Measurements from ENCODE around the gene ALDH8A1. TPM values are rescaled to one million over a fixed set of nuclear protein-coding genes. Genes with fewer than 3 reads are reported as not detected.
A peak's percentile ranks its signal among the peaks of the same experiment; 100 is the strongest.

ALDH8A1 gene
- total and polyA plus RNA-seq, 7 experiments from 2014 or later: 0.20 to 4.3 (median 2.3) TPM; not detected in 1

DNA sequence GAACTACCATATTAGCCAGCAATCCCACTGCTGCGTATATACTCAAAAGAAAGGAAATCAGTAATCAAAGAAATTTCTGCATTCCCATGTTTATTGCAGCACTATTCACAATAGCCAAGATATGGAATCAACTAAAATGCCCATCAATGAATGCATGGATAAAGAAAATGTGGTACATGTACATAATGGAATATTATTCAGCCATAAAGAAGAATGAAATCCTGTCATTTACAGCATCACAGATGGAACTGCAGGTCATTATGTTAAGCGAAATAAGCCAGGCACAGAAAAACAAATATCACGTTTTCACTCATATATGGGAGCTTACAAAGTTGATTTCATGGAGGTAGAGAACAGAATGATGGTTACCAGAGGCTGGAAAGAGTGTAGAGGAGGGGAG is 65.1 kb downstream of the ALDH8A1 start:
- Histone ChIP-seq H3K27ac (ENCODE audit: low read depth, low read length) (no peak overlapping the region), H3K27me3 (ENCODE audit: control insufficient read depth in 2 of 2, insufficient read depth in 2 of 2, low read length in 2 of 2) (no peaks in the 10 kb centered on the region), H3K4me1 (ENCODE audit: control insufficient read depth in 2 of 2, insufficient read depth in 2 of 2, low read length in 2 of 2) (no peaks in the 10 kb centered on the region), H3K36me3 (ENCODE audit: control insufficient read depth in 2 of 3, insufficient read depth in 3 of 3, low read length in 3 of 3) (no peaks in the 10 kb centered on the region), H3K9me3 (ENCODE audit: control insufficient read depth in 2 of 3, low read length in 3 of 3) (no peaks in the 10 kb centered on the region), H3K4me3 (ENCODE audit: low read length) (no peak overlapping the region)
- Mint-ChIP-seq H3K4me1 (peaks cover 0 to 5% (median 0%) of the 10 kb centered on the region in 7 donors), H3K36me3 (peaks cover 0 to 3% (median 0%) of the 10 kb centered on the region in 5 donors), H3K27me3 (peaks cover 4 to 35% (median 11%) of the 10 kb centered on the region in 5 donors), H3K9me3 (peaks cover 0 to 4% (median 0%) of the 10 kb centered on the region in 11 donors), H3K27ac (no peak overlapping the region), H3K4me3 (no peak overlapping the region)
- intact Hi-C loops (cut with micrococcal nuclease): no loop called here
- DNase-seq: no peak
- CTCF ChIA-PET: interaction anchor here (1.1 to 4.7 kb wide), 2 partner anchors 728 to 761 kb away, joined by 5 to 27 read pairs; no protein-coding TSS in a partner anchor
- no peak for ATAC-seq
- POLR2A ChIA-PET: no interaction called here

DNA sequence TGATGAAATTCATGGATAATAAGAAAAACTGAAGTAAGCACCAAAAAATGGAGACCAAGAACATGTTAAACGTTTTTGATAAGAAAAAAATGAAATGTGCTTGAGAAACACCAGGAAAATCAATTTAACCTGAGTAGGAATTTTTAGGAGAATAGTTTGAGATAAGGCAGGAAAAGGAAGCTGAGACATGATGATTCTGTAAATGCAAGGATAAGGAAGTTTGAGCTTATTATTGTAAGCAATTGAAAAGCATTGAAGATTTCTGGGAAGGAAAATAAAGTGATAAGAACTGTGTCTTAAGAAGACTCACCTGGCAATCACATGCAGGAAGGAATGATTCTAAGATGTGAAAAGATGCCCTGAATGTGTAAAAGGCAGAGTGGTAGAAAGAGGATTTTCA is 66.6 kb downstream of the ALDH8A1 start:
- CTCF ChIA-PET: interaction anchor here (0.9 to 4.7 kb wide), 9 partner anchors 13 to 760 kb away, joined by 3 to 27 read pairs (median 4); no protein-coding TSS in a partner anchor
- H3K36me3 ChIP-seq (ENCODE audit: control insufficient read depth in 2 of 3, insufficient read depth in 3 of 3, low read length in 3 of 3): no peaks in the 10 kb centered on the region
- POLR2A ChIA-PET: interaction anchor here (0.7 kb wide), 1 partner anchor 606 kb away, joined by 4 read pairs; no protein-coding TSS in a partner anchor
- Mint-ChIP-seq H3K4me1 (peaks cover 0 to 5% (median 0%) of the 10 kb centered on the region in 7 donors), H3K4me3 (no peak overlapping the region), H3K36me3 (peaks cover 0 to 3% (median 0%) of the 10 kb centered on the region in 5 donors), H3K27me3 (peaks cover 4 to 35% (median 11%) of the 10 kb centered on the region in 5 donors), H3K9me3 (peaks cover 0 to 4% (median 0%) of the 10 kb centered on the region in 11 donors), H3K27ac (no peak overlapping the region)
- no peaks in the 10 kb centered on the region for H3K9me3 ChIP-seq (ENCODE audit: control insufficient read depth in 2 of 3, low read length in 3 of 3)
- H3K4me1 ChIP-seq (ENCODE audit: control insufficient read depth in 2 of 2, insufficient read depth in 2 of 2, low read length in 2 of 2): no peaks in the 10 kb centered on the region
- DNase-seq (no peak), ATAC-seq (no peak)
- no peak overlapping the region for H3K4me3 ChIP-seq (ENCODE audit: low read length)
- H3K27me3 ChIP-seq (ENCODE audit: control insufficient read depth in 2 of 2, insufficient read depth in 2 of 2, low read length in 2 of 2): no peaks in the 10 kb centered on the region
- intact Hi-C loops (cut with micrococcal nuclease): loop anchor here in 1 of 2 donors (2.0 kb wide), 1 partner anchor 243 kb away; no protein-coding TSS in a partner anchor
- no peak overlapping the region for H3K27ac ChIP-seq (ENCODE audit: low read depth, low read length)

DNA sequence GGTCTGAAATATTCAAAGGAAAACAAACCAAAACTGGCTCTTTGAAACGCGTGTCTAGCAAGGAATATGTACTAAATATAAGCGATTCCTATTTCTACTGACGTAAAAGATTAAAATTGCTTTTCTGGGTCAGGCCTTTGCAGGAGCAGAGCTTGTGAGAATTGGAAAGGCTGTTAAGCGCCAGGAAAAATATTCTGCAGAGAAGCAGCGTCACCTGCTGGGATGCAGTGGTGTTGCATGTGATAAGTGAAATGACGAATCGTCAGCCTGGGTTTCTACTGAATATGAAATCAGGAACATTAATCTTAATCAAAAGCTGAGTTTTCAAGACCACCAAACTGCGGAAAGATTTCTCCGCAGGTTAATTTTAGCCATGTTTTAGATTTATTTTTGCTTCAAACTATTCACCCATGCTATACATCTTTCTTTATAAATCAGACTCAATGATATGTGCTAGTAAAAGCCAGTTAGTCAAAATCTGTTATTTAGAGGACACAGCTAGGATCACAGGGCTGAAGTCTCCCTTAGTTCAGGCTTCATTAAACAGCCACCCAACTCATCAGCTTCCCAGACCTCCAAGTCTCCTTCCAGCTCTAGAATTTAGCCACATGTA is 67.4 kb downstream of the ALDH8A1 start:
- H3K4me1 ChIP-seq (ENCODE audit: control insufficient read depth in 2 of 2, insufficient read depth in 2 of 2, low read length in 2 of 2): no peaks in the 10 kb centered on the region
- H3K4me3 ChIP-seq (ENCODE audit: low read length): no peak overlapping the region
- intact Hi-C loops (cut with micrococcal nuclease): loop anchor here (1.0 to 2.0 kb wide), 7 partner anchors 59 to 771 kb away; no protein-coding TSS in a partner anchor
- H3K36me3 ChIP-seq (ENCODE audit: control insufficient read depth in 2 of 3, insufficient read depth in 3 of 3, low read length in 3 of 3): no peaks in the 10 kb centered on the region
- ChIA-PET CTCF (interaction anchor here (0.6 to 4.7 kb wide), 11 partner anchors 14 to 762 kb away, joined by 3 to 27 read pairs (median 3); no protein-coding TSS in a partner anchor), POLR2A (no interaction called here)
- DNase-seq (peak in 7 of 9 donors; percentile 14 to 57 (median 41)), ATAC-seq (no peak)
- H3K27ac Mint-ChIP-seq: no peak overlapping the region
- no peak overlapping the region for H3K27ac ChIP-seq (ENCODE audit: low read depth, low read length)
- H3K4me3 Mint-ChIP-seq: no peak overlapping the region
- H3K27me3 ChIP-seq (ENCODE audit: control insufficient read depth in 2 of 2, insufficient read depth in 2 of 2, low read length in 2 of 2): no peaks in the 10 kb centered on the region
- H3K9me3 ChIP-seq (ENCODE audit: control insufficient read depth in 2 of 3, low read length in 3 of 3): no peaks in the 10 kb centered on the region
- H3K9me3 Mint-ChIP-seq: peaks cover 0 to 4% (median 0%) of the 10 kb centered on the region in 11 donors
- H3K36me3 Mint-ChIP-seq: peaks cover 0 to 3% (median 0%) of the 10 kb centered on the region in 5 donors
- H3K27me3 Mint-ChIP-seq: peaks cover 4 to 32% (median 11%) of the 10 kb centered on the region in 5 donors
- H3K4me1 Mint-ChIP-seq: peaks cover 0 to 5% (median 0%) of the 10 kb centered on the region in 7 donors

- POLR2A ChIA-PET: no interaction called here
- Histone ChIP-seq H3K36me3 (ENCODE audit: control insufficient read depth in 2 of 3, insufficient read depth in 3 of 3, low read length in 3 of 3) (no peaks in the 10 kb centered on the region), H3K4me3 (ENCODE audit: low read length) (no peak overlapping the region), H3K4me1 (ENCODE audit: control insufficient read depth in 2 of 2, insufficient read depth in 2 of 2, low read length in 2 of 2) (no peaks in the 10 kb centered on the region), H3K9me3 (ENCODE audit: control insufficient read depth in 2 of 3, low read length in 3 of 3) (no peaks in the 10 kb centered on the region), H3K27ac (ENCODE audit: low read depth, low read length) (no peak overlapping the region), H3K27me3 (ENCODE audit: control insufficient read depth in 2 of 2, insufficient read depth in 2 of 2, low read length in 2 of 2) (no peaks in the 10 kb centered on the region)
- Mint-ChIP-seq H3K27me3 (peaks cover 4 to 19% (median 10%) of the 10 kb centered on the region in 5 donors), H3K4me3 (no peak overlapping the region), H3K36me3 (peaks cover 0 to 5% (median 1%) of the 10 kb centered on the region in 5 donors), H3K9me3 (peaks cover 0 to 9% (median 2%) of the 10 kb centered on the region in 11 donors), H3K27ac (no peak overlapping the region), H3K4me1 (peaks cover 0 to 3% (median 0%) of the 10 kb centered on the region in 7 donors)
- ATAC-seq (no peak), DNase-seq (no peak)
- intact Hi-C loops (cut with micrococcal nuclease): no loop called here
- CTCF ChIA-PET: interaction anchor here (0.6 to 4.7 kb wide), 3 partner anchors 724 to 1194 kb away, joined by 3 to 27 read pairs (median 3); no protein-coding TSS in a partner anchor
Measured at GRCh38 chr6:134880487-134881190, 69.3 kb downstream of the ALDH8A1 start.

DNA sequence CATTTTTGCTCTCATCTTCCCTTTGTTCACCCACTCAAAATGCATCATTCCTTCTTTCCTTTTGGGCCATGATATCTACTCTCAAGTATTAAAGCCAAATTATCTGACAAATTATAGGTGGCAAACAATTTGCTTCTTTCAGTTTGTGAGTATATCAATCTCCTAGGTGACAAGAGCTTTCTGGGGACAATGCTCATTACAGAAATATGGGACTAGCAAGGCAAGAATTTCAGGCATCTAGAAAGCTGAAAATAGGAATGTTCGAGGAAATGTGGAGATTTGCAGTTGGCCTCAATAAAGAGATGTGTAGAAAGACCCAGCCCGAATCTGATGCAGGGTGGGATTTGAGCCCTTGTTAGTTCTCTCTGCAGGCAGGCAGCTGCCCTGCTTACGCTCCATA is 71.8 kb downstream of the ALDH8A1 start:
- Histone ChIP-seq H3K4me3 (ENCODE audit: low read length) (no peak overlapping the region), H3K36me3 (ENCODE audit: control insufficient read depth in 2 of 3, insufficient read depth in 3 of 3, low read length in 3 of 3) (no peaks in the 10 kb centered on the region), H3K27me3 (ENCODE audit: control insufficient read depth in 2 of 2, insufficient read depth in 2 of 2, low read length in 2 of 2) (no peaks in the 10 kb centered on the region), H3K4me1 (ENCODE audit: control insufficient read depth in 2 of 2, insufficient read depth in 2 of 2, low read length in 2 of 2) (peaks cover 0 to 5% of the 10 kb centered on the region in 2 donors), H3K27ac (ENCODE audit: low read depth, low read length) (no peak overlapping the region), H3K9me3 (ENCODE audit: control insufficient read depth in 2 of 3, low read length in 3 of 3) (no peaks in the 10 kb centered on the region)
- H3K9me3 Mint-ChIP-seq: peaks cover 0 to 16% (median 5%) of the 10 kb centered on the region in 11 donors
- POLR2A ChIA-PET: interaction anchor here (0.6 to 0.7 kb wide), 2 partner anchors 759 to 1424 kb away, joined by 3 read pairs; no protein-coding TSS in a partner anchor
- H3K27me3 Mint-ChIP-seq: peaks cover under 1 to 1% (median under 1%) of the 10 kb centered on the region in 5 donors
- intact Hi-C loops (cut with micrococcal nuclease): no loop called here
- H3K4me1 Mint-ChIP-seq: peaks cover 0 to 13% (median 6%) of the 10 kb centered on the region in 7 donors
- H3K27ac Mint-ChIP-seq: no peak overlapping the region
- ATAC-seq: no peak
- no peak overlapping the region for H3K4me3 Mint-ChIP-seq
- CTCF ChIA-PET: no interaction called here
- H3K36me3 Mint-ChIP-seq: peaks cover 0 to 9% (median 4%) of the 10 kb centered on the region in 5 donors
- DNase-seq: no peak

GRCh38 chr6:134875367-134875766 is 74.5 kb downstream of the ALDH8A1 start:
- ATAC-seq: no peak
- Histone ChIP-seq H3K27me3 (ENCODE audit: control insufficient read depth in 2 of 2, insufficient read depth in 2 of 2, low read length in 2 of 2) (no peaks in the 10 kb centered on the region), H3K9me3 (ENCODE audit: control insufficient read depth in 2 of 3, low read length in 3 of 3) (no peaks in the 10 kb centered on the region), H3K4me3 (ENCODE audit: low read length) (no peak overlapping the region), H3K4me1 (ENCODE audit: control insufficient read depth in 2 of 2, insufficient read depth in 2 of 2, low read length in 2 of 2) (peaks cover 0 to 5% of the 10 kb centered on the region in 2 donors), H3K27ac (ENCODE audit: low read depth, low read length) (no peak overlapping the region), H3K36me3 (ENCODE audit: control insufficient read depth in 2 of 3, insufficient read depth in 3 of 3, low read length in 3 of 3) (no peaks in the 10 kb centered on the region)
- H3K27me3 Mint-ChIP-seq: no peaks in the 10 kb centered on the region
- H3K4me3 Mint-ChIP-seq: peak overlapping the region in 2 of 10 donors; percentile 9 to 63
- peaks cover 0 to 13% (median 5%) of the 10 kb centered on the region in 11 donors for H3K9me3 Mint-ChIP-seq
- POLR2A ChIA-PET: no interaction called here
- H3K27ac Mint-ChIP-seq: no peak overlapping the region
- H3K4me1 Mint-ChIP-seq: peaks cover 4 to 24% (median 13%) of the 10 kb centered on the region in 7 donors
- intact Hi-C loops (cut with micrococcal nuclease): no loop called here
- no peak for DNase-seq
- CTCF ChIA-PET: interaction anchor here (0.6 kb wide), 1 partner anchor 218 kb away, joined by 3 read pairs; no protein-coding TSS in a partner anchor
- H3K36me3 Mint-ChIP-seq: peaks cover 0 to 9% (median 4%) of the 10 kb centered on the region in 5 donors
